Camera-type eye (tissue), 1 donor: ENCODE data around the gene ALOX15. TPM values are rescaled to one million over a fixed set of nuclear protein-coding genes. Genes with fewer than 3 reads are reported as not detected.

Experiments used
- total RNA-seq: library from RNA; depleted of rRNA; stranded (reverse); fragments of >200 nt; gene quantifications from one replicate; pipeline ENCODE4 v1.2.3, GENCODE V29; 2014

The ALOX15 gene, protein sequence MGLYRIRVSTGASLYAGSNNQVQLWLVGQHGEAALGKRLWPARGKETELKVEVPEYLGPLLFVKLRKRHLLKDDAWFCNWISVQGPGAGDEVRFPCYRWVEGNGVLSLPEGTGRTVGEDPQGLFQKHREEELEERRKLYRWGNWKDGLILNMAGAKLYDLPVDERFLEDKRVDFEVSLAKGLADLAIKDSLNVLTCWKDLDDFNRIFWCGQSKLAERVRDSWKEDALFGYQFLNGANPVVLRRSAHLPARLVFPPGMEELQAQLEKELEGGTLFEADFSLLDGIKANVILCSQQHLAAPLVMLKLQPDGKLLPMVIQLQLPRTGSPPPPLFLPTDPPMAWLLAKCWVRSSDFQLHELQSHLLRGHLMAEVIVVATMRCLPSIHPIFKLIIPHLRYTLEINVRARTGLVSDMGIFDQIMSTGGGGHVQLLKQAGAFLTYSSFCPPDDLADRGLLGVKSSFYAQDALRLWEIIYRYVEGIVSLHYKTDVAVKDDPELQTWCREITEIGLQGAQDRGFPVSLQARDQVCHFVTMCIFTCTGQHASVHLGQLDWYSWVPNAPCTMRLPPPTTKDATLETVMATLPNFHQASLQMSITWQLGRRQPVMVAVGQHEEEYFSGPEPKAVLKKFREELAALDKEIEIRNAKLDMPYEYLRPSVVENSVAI
- total RNA-seq: 2.9 TPM

DNA sequence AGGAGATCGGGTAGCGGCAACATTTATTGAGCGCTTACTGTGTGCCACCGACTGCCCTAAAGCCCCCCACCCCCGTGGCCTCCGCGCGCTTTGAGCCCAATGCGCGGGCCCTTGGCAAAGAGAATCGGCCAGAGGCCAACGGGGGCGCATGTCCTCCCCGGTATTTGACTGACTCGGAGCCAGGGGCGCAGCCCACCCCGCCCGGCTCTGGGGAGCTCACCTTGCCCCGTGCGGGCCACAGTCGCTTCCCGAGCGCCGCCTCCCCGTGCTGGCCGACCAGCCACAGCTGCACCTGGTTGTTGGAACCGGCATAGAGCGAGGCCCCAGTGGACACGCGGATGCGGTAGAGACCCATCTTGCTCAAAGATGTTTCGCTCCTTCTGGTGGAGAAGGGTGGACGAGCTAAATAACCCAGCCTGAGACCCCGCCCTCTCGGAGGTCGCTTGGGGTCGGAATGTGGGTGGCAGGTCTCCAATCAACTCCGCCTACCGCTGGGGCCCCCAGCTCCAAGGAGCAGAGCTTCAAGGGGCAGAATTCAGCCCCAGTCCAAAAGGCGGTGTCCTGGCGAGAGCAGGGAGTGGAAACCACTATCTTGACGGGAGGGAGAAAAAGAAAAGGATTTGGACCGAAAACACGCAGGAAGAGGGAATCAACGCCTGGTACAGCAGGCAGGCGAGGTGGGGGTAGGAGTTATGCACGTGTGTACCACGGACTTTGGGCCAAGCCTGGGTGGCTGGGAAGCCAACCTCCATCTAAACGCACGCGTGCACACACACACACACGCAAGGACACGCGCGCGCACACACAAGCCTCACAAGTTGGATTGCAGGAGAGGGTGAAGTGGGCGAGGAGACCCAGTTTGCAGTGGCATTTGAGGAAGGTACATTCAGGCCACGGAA lies at the start of gene ALOX15:
TSS of gene ALOX15 (minus strand) at position 382 of the 899 bp plus-strand sequence. CDS start at position 355, 27 bp downstream.

DNA sequence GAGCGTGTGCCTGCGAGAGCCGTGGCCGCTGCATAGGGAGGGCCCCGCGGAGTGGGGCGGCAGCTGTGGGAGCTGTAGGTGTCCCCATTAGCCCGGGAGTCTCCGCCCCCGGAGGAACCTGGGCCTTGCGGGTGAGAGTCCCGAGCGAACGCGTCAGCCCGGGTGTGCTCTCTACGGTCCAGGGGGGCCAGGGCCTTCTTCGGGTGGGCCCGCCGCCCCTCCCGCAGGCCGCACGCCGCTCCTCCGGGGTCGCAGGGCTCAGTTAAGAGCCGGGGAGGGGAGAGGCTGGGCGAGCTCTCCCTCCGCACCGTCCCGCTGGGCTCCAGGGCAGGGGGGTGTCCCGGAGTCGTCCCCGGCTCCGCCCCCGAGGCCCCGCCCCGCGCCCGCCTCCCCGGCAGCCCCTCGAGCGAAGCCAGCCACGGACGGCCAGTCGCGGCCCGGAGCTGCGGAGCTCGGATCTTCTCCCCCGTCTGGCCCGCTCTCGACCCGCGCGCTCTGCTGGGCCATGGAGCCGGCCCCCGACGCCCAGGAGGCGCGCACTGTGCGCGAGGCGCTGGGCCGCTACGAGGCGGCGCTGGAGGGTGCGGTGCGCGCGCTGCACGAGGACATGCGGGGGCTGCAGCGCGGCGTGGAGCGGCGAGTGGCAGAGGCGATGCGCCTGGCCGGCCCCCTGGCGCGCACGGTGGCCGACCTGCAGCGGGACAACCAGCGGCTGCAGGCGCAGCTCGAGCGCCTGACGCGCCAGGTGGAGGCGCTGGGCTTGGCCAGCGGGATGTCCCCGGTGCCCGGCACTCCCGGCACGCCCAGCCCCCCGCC lies 57.2 kb downstream of the ALOX15 start, which contains the start of gene SMTNL2:
TSS of gene SMTNL2 (plus strand) at position 429 of the 816 bp plus-strand sequence. CDS start at position 506, 77 bp downstream.

Other genes starting within 250 kb of the ALOX15 start
- 0.49 TPM for gene SPNS3, start 207.7 kb downstream of the ALOX15 start, total RNA-seq
- gene SPNS2, start 142.8 kb downstream of the ALOX15 start, total RNA-seq: 22.5 TPM
- 34.9 TPM for gene MYBBP1A, start 86.3 kb downstream of the ALOX15 start, total RNA-seq
- 6.9 TPM for gene GGT6, start 81.1 kb downstream of the ALOX15 start, total RNA-seq
- 17.4 TPM for gene SMTNL2, start 57.1 kb downstream of the ALOX15 start, total RNA-seq
- 53.7 TPM for gene PELP1, start 62.5 kb upstream of the ALOX15 start, total RNA-seq
- 18.0 TPM for gene ARRB2, start 69.0 kb upstream of the ALOX15 start, total RNA-seq
- 14.5 TPM for gene MED11, start 89.8 kb upstream of the ALOX15 start, total RNA-seq
- gene ZMYND15, start 98.2 kb upstream of the ALOX15 start, total RNA-seq: 0.27 TPM
- gene CXCL16, start 98.2 kb upstream of the ALOX15 start, total RNA-seq: 9.7 TPM
- not detected for gene TM4SF5, start 130.2 kb upstream of the ALOX15 start, total RNA-seq
- 2.3 TPM for gene VMO1, start 144.7 kb upstream of the ALOX15 start, total RNA-seq
- not detected for gene GLTPD2, start 147.3 kb upstream of the ALOX15 start, total RNA-seq
- gene PSMB6, start 154.5 kb upstream of the ALOX15 start, total RNA-seq: 76.9 TPM
- 24.4 TPM for gene PLD2, start 165.5 kb upstream of the ALOX15 start, total RNA-seq
- gene MINK1, start 191.7 kb upstream of the ALOX15 start, total RNA-seq: 76.7 TPM